KOPT-K1 (cell line): ENCODE data around the gene RCC1.
"Not testable (repeated sequence)": the region's sequence is repeated elsewhere in the genome, so short reads cannot be mapped to it uniquely, and the experiment has no call there.

Experiments used
- H3K27ac ChIP-seq: fragments of 200-600 bp; sonication (generic); 2 replicates; pipeline ENCODE4 v1.5.1; 2016; ENCODE audit warnings: antibody characterized with exemption, mild to moderate bottlenecking, low read depth, low read length; ENCODE audit not compliant: poor library complexity, severe bottlenecking
- H3K36me3 ChIP-seq: fragments of 200-600 bp; sonication (generic); 2 replicates; pipeline ENCODE4 v1.5.1; 2017; ENCODE audit warnings: antibody characterized with exemption, mild to moderate bottlenecking, low read length, moderate library complexity; ENCODE audit not compliant: insufficient read depth
- H3K9me3 ChIP-seq: fragments of 200-600 bp; sonication (generic); 2 replicates; pipeline ENCODE4 v1.5.1; 2017; ENCODE audit warnings: antibody characterized with exemption, low read length, mild to moderate bottlenecking; ENCODE audit not compliant: insufficient read depth, poor library complexity, severe bottlenecking

Gene RCC1

DNA sequence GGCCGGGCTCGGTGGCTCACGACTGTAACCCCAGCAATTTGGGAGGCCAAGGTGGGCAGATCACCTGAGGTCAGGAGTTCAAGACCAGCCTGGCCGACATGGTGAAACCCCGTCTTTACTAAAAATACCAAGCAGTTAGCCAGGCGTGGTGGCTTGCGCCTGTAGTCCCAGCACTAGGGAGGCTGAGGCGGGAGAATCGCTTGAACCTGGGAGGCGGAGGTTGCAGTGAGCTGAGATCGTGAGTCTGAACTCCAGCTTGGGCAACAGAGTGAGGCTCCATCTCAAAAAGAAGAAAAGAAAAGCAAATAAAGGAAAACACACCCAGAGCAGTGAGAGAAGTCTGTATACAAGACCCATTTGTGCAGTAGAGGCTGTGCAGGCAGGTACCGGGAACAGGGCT, 15.0 kb downstream of the RCC1 start:
- peaks cover 53% of the 10 kb centered on the region for H3K36me3 ChIP-seq
- not testable (repeated sequence) for H3K27ac ChIP-seq, H3K9me3 ChIP-seq

GRCh38 chr1:28521502-28522164, 15.8 kb downstream of the RCC1 start:
- Histone ChIP-seq H3K27ac (no peak overlapping the region), H3K36me3 (peaks cover 62% of the 10 kb centered on the region), H3K9me3 (no peaks in the 10 kb centered on the region)

DNA sequence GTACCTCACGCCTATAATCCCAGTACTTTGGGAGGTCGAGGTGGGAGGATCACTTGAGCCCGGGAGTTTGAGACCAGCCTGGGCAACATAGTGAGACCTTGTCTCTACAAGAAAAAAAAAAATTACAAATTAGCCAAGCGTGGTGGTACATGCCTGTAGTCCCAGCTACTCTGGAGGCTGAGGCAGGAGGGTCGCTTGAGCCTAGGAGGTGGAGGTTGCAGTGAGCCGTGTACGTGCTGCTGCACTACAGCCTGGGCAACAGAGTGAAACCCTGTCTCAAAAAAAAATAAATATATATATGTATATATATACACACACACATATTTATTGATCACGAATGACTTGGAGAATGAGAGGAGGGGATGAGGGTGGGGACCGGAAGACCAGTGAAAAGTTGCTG, 16.7 kb downstream of the RCC1 start:
- not testable (repeated sequence) for H3K9me3 ChIP-seq, H3K27ac ChIP-seq
- H3K36me3 ChIP-seq = peaks cover 71% of the 10 kb centered on the region

DNA sequence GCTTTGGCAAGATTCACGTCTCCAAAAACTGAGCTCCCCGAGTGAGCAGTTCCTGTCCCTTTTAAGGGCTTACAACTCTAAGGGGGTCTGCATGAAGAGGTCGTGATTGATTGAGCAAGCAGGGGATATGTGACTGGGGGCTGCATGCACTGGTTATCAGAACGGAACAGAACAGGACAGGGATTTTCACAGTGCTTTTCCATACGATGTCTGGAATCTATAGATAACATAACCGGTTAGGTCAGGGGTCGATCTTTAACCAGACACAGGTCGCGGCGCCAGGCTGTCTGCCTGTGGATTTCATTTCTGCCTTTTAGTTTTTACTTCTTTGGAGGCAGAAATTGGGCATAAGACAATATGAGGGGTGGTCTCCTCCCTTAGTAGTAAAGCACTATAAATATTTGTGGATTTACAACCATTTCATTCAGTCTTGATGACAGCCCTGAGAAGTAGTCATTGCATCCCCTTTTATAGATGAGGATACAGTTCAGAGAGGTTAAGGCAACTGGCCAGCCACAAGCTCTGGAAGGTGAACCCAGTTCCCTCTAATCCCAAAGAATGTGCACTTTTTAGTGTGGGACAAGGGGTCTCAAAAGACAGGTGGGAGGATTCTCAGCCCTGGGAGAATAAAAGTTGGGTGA, 19.3 kb downstream of the RCC1 start:
- not testable (repeated sequence) for H3K27ac ChIP-seq, H3K9me3 ChIP-seq
- H3K36me3 ChIP-seq = peaks cover 86% of the 10 kb centered on the region

GRCh38 chr1:28526886-28527285, 21.0 kb downstream of the RCC1 start:
- Histone ChIP-seq H3K27ac (no peak overlapping the region), H3K36me3 (peaks cover 88% of the 10 kb centered on the region)

GRCh38 chr1:28530456-28530855, 24.6 kb downstream of the RCC1 start:
- Histone ChIP-seq H3K9me3 (no peaks in the 10 kb centered on the region), H3K36me3 (peaks cover 89% of the 10 kb centered on the region), H3K27ac (no peak overlapping the region)

More at GRCh38 chr1:28526886-28527285, 21.0 kb downstream of the RCC1 start:
- H3K9me3 ChIP-seq = no peaks in the 10 kb centered on the region

- Histone ChIP-seq H3K9me3 (no peaks in the 10 kb centered on the region), H3K36me3 (peaks cover 93% of the 10 kb centered on the region), H3K27ac (no peak overlapping the region)
Measured at GRCh38 chr1:28534671-28535070, 28.8 kb downstream of the RCC1 start.

- no peak overlapping the region for H3K27ac ChIP-seq
- peaks cover 91% of the 10 kb centered on the region for H3K36me3 ChIP-seq
- no peaks in the 10 kb centered on the region for H3K9me3 ChIP-seq
Measured at GRCh38 chr1:28535180-28535579, 29.3 kb downstream of the RCC1 start.

DNA sequence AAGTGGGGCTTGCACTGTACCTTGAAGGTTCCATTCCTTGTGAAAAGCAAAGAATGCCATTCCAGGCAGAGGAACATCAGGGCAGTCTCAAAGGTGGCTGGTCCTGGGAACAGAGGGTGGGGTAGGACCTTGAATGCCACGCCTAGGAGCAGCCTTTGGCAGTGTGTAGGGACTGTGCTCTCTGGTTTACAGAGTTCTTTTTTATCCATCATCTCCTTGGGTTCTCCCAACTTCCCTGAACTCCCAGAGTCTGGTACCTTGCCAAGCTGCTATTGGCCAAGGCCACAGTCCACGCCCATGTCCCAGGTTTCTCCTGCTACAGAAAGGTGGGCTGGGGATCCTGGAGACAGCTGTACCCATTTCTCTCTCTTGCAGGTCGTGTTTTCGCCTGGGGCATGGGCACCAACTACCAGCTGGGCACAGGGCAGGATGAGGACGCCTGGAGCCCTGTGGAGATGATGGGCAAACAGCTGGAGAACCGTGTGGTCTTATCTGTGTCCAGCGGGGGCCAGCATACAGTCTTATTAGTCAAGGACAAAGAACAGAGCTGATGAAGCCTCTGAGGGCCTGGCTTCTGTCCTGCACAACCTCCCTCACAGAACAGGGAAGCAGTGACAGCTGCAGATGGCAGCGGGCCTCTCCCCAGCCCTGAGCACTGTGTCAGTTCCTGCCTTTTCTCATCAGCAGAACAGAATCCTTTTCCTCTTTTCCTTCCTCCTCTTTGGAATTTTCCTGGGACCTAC, 31.8 kb downstream of the RCC1 start:
- Histone ChIP-seq H3K9me3 (no peaks in the 10 kb centered on the region), H3K36me3 (peaks cover 70% of the 10 kb centered on the region), H3K27ac (no peak overlapping the region)

- no peaks in the 10 kb centered on the region for H3K9me3 ChIP-seq
- peaks cover 64% of the 10 kb centered on the region for H3K36me3 ChIP-seq
- H3K27ac ChIP-seq = no peak overlapping the region
Measured at GRCh38 chr1:28538286-28538685, 32.4 kb downstream of the RCC1 start.

DNA sequence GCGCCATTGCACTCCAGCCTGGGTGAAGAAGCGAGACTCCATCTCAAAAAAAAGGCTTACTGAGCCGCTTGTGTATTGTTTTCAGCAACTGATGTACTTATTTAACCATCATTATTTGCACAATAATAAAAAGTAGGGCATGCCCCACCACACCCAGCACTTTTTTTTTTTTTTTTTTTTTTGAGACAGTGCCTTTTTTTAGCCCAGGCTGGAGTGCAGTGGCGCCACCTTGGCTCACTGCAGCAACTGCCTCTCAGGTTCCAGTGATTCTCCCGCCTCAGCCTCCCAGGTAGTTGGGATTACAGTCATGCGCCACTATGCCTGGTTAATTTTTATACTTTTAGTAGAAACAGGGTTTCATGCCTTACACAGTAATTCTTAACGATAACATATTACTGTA, 34.8 kb downstream of the RCC1 start:
- peaks cover 45% of the 10 kb centered on the region for H3K36me3 ChIP-seq
- no peak overlapping the region for H3K27ac ChIP-seq
- no peaks in the 10 kb centered on the region for H3K9me3 ChIP-seq

DNA sequence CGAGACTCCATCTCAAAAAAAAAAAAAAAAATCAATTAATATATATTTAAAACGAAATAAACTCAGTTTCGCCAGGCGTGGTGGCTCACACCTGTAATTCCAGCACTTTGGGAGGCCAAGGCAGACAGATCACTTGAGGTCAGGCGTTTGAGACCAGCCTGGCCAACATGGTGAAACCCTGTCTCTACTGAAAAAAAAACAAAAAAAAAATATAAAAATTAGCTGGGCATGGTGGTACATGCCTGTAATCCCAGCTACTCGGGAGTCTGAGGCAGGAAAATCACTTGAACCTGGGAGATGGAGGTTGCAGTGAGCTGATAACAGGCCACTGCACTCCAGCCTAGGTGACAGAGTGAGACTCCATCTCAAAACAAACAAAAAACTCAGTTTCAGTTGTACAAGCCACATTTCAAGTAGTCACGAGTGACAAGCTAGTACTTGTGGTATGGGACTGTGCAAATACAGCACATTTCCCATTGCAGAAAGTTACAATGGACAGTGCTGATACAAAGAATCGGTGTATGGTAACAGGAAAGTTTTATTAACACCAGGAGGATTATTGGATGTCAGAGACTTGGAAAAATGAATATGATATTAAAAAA, 35.7 kb downstream of the RCC1 start:
- not testable (repeated sequence) for H3K27ac ChIP-seq, H3K9me3 ChIP-seq
- peaks cover 36% of the 10 kb centered on the region for H3K36me3 ChIP-seq

DNA sequence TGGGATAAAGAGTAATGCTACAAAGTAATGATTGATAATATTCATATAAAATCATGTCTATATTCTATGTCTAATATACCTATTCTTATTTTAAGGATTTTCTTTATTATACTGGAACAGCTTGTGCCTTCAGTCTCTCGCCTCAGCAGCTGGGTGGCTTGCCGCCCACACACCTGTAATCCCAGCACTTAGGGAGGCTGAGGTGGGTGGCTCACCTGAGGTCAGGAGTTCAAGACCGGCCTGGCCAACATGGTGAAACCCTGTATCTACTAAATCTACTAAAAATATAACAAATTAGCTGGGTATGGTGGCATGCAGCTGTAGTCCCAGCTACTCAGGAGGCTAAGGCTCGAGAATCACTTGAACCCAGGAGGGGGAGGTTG, 39.4 kb downstream of the RCC1 start:
- no peak overlapping the region for H3K27ac ChIP-seq
- 0 out of 2 replicates have a peak, but pooled peaks cover 3% of the 10 kb centered on the region for H3K36me3 ChIP-seq
- H3K9me3 ChIP-seq = no peaks in the 10 kb centered on the region

- H3K27ac ChIP-seq = no peak overlapping the region
- no peaks in the 10 kb centered on the region for H3K36me3 ChIP-seq
- H3K9me3 ChIP-seq = no peaks in the 10 kb centered on the region
Measured at GRCh38 chr1:28548318-28548717, 42.5 kb downstream of the RCC1 start.

DNA sequence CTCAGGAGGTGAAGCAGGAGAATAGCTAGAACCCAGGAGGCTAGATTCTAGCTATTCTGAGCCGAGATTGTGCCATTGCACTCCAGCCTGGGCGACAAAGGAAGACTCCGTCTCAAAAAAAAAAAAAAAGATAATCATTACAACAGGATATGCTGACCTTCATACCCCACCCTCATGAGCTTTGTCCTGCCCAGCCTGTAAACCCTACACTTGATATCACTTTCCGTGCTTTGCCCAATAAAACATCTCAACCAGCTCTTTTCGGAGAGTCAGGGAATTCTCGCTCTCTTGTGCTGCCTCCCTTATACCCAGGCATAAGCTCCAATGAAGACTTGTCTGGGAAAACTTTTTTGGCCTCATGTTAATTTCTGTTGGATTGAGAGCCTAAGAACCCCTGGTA, 45.5 kb downstream of the RCC1 start:
- Histone ChIP-seq H3K9me3 (no peaks in the 10 kb centered on the region), H3K36me3 (peaks cover 16% of the 10 kb centered on the region), H3K27ac (no peak overlapping the region)
